CD4-positive, alpha-beta T cell treated with Interleukin-21 for 1 hour (primary cell): ENCODE measurements around the gene GAS2L1.

Experiments used
- DNase-seq: peaks from one replicate; pipeline ENCODE4 v3.0.0-alpha.2; 2020

Gene GAS2L1

DNA sequence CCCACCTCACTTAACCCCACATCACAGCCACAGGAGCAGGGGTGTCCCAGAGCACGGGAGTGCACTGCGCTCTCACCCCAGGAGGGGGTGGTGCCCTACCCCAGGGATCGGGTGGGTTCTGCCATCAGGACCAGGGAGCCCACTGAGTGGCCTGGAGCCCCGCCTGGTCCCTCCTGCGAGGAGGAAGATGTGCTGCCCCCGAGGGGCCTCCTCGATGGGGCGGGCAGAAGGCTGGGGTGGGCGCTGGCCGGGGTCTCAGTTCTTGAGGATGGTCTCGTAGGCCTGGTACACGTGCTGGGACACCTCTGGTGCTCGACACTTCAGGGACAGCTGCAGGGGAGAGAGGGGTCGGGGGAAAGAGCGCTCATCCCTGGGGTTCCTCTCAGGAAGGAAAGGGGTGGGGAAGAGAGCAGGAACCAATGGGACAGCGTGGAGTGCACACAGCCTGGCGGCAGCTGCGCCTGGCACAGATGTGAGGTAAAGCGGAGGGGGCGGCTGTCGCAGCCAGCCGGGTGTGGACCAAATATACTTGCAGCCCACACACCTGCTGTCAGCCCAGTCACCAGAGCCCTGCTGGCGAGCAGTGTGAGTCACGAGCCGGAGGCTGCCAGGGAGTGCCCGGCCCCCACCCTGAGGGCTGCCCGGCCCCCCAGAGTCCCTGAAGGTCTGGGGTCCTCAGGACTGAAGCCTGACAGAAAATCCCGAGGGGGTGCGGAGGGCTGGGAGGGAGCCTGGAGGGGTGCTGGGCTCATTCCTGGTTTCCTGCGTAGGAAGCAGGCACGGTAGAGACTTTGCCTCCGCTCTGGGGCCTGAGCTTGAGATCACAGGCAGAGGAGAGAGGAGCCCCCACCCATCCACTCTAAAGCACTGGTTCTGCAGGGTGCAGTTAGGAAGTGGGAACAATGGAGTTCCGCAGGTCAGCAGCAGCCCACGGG, 22.4 kb downstream of the GAS2L1 start:
- no peak for DNase-seq

DNA sequence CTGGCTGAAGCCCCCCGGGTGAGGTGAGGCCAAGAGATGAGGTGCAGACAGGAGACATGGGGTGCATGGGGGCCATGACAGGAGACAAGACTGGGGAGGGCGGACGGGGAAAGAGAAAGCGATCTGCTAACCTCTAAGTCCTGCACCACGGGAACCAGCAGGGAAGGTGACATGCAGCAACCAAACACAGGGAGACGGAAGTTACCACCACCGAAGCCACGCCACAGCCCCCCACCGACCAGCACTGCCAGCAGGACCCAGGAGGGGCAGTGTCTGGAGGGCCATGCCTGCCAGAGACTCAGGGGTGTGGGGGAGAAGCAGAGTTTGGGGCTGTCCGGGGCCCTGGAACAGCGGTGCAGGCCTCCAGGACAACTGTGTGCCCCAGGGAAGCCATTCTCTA, 23.1 kb downstream of the GAS2L1 start:
- no peak for DNase-seq

- no peak for DNase-seq
Observed at GRCh38 chr22:29330291-29330690, 23.8 kb downstream of the GAS2L1 start.

GRCh38 chr22:29330753-29331152, 24.3 kb downstream of the GAS2L1 start:
- no peak for DNase-seq

GRCh38 chr22:29331213-29331612, 24.8 kb downstream of the GAS2L1 start:
- DNase-seq: no peak

- no peak for DNase-seq
Observed at GRCh38 chr22:29331658-29332300, 25.3 kb downstream of the GAS2L1 start.

DNA sequence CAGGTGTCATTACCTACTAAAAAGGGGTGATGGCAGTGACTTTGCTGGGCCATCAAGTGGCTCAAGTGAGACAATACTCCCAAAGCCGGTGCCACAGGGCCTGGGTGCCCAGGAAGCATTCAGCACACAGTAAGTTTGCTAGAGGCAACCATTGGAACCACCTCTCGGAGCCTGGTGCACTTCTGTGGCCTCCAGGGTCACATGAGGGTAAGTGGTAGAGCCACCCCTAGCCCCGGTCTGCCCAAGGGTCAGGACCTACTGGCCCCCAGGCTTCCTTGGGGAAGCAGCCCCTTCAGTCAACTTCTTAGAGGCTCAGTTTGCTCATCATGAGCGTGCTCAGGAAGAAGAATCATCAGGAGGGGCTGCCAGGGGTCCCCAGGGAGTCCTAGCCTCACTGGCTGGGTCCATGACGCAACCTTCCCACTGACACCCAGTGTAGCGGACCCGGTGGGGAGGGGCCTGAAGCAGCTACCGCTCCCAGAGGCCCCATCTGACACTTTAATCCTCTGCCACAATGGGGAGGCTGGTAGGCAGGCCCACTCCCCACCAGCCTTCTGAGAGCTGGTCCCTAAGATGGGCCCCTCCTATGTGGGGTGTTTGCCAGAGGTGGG, 26.5 kb downstream of the GAS2L1 start:
- DNase-seq: no peak

DNA sequence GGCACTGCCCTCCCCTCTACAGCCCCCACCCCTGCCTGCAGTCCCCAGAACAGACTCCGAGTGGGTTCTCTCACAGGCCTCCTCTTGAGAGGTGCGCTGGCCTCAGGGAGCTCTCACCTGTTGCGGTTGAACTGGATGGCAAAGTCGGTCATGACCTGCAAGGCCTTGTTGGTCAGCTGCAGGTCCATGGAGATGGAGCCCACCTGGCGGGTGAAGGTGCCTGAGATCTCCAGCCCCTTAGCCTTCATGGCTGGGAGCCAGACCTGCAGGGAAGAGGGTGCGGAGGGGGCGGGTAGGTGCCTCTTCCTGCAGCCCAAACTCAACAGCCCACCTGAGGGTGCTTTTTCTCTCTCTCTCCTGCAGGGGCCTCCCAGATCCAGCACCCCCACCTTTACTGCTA, 27.7 kb downstream of the GAS2L1 start:
- no peak for DNase-seq

DNA sequence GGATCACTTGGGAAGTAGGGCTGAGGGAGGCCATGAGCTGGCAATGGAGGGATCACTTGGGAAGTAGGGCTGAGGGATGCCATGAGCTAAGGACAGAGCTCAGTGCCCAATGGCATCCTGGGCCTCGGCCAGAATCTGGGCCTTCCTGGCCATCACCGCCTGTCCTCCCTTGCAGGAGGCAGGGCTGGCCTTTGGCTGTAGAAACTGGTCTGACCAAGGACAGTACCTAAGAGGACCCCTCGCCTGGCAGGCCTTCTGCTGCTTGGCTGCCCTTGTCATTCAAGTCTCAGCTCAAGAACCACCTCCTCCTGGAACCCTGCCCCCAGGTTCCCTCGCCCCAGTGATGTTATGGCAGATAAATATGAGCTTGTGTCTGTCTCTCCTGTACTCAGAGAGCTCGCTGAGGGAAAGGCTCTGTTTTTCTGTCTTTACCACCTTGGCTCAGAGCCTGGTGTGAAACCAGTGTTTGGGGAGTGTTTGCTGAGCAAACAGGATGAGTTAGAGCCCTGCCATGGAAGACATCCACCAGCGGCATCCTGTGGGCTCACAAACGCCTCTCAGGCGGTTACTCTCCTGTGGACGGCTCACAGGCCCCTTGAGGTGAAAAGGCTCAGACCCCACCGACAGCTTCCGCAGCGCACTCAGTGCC, 28.4 kb downstream of the GAS2L1 start:
- DNase-seq: no peak

GRCh38 chr22:29335656-29336055, 29.2 kb downstream of the GAS2L1 start:
- DNase-seq: no peak

DNA sequence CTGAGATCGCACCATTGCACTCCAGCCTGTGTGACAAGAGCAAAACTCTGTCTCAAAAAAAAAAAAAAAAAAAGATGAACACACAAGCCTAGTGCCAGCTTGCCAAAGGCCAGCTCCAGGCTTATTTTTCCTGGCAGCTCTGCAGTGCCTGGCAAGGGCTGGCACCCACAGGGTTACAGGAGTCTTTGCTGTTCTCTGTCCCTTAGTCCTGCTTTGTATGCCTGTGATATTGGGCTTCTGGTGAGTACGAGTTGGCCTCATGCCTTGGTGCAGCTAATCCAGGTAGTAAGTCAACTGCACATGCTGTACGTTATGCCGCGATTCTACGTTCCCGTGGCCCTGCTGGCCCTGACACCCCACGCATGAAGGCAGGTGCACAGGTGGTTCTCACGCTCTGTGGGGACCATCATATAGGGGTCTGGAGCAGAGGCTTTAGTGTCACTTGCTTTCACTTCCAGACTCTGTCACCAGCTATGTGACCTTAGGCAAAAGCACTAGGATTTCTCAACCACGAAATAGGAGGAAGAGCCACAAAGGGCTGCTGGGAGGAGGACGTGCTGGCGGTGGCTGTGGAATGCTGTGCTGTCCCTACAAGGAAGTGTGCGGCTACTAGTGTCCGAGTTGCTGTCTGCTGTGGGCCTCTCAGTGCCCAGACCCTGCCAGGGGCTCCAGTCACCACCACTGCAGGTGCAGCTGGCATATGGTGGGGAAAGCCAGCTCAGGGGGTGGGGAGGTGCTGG, 30.5 kb downstream of the GAS2L1 start:
- DNase-seq: no peak

DNA sequence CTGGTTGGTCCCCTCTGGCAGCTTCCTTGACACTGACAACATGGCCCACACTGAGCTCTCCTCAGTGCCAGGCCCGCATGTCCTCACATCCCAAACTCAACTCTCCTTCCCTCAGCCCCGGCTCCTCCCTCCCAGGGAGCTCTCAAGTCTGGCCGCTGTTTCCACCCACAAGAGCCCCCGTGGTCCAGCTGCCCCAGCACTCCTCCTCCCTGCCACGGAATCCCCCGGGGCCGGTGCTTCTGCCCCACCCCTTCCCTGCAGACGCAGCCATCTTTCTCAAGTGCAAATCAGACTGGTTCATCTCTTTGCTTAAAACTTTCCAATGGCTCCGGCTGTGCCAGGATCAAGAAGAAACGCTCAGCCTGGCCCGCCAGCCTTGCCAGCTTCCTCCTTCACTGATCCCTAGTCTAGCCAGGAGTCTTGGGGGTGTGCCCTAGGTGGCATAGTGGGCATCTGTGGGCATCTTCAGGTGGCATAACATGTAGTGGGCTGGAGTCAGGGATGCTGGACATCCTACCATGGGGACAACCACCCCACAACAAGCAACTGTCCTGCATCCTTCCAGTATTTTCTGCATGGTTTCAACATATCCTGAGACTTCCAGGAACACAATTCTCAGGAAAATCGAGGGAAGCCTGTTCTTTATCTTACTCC, 31.3 kb downstream of the GAS2L1 start:
- DNase-seq: no peak

GRCh38 chr22:29338398-29338797, 31.9 kb downstream of the GAS2L1 start:
- DNase-seq: no peak

DNA sequence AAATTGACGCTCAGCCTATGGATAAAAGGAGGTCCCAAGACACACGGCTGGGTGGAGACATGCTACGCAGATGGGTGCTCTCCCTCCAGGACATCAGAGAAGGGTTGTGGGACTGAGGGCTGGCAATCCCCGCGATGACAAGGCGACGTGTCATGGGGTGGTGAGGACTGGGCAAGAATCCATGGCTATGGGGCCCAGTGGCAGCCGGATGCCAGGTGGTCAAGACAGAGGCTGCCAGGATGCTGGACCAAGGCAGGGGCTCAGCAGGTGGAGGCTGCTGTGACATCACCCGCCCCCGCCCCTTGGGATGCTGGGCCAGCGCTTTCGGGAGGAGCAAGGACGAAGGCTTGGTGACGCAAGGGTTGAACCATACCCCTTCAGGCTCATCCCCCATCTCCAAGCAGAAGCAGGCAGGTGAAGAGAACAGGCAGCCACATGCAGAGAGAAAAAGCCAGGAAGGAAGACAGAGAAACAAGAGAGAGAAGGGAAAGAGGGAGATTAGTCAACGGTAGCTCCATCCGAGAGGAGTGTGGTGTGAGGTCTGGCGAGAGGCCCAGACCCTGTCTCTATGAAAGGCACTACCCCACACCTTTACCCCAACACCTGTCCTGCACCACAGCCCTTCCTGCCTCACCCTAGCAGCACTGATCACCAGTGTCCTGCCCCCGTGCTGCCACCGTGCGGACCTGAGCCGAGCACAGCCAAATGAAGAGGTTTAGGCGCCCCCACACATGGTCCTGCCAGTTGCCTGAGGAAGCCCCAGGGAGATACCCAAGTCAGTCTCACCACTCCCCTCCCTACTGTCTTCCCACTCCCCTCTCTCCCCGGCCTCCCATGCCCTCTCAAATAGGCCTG, 33.2 kb downstream of the GAS2L1 start:
- no peak for DNase-seq

- no peak for DNase-seq
Observed at GRCh38 chr22:29340566-29340965, 34.1 kb downstream of the GAS2L1 start.

DNA sequence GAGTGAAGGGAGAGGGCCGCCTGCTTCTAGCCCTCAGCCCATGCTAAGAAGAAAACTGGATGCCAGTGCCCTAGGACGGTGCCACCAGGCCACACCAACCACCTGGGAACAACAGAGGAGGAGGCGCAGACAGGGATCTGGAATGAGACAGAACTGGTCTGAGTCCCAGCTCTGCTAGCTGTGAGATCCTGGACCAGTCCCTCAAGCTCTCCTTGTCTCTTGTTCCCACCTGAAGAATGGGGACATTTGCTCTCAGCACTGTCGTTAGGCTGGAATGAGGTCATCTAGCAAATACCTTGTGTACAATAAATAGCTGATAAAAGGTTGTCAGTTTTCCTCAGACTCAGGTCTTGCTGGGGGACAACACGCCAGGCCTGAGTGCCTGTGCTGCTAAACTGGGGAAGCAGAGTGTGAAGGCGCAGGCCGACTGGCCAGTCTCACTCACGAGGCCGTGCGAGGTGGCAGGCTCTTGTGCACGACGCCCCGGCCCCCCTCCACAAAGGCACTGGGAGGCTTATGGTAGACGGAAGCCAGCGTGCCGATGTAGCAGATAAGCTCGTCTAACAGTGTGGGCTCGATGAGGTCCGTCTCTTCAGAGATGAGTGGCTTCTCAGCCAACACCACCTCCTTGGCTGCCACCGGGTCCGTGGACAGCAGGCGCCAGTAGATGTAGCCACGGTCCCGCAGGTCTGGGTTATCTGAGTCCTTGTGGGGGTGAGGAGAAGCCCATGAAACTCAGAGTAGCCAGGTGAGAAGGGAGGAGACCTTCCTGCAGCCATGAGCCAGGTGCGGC, 34.8 kb downstream of the GAS2L1 start:
- no peak for DNase-seq

- no peak for DNase-seq
Observed at GRCh38 chr22:29341849-29342127, 35.3 kb downstream of the GAS2L1 start.

- no peak for DNase-seq
Observed at GRCh38 chr22:29342177-29342576, 35.7 kb downstream of the GAS2L1 start.

DNA sequence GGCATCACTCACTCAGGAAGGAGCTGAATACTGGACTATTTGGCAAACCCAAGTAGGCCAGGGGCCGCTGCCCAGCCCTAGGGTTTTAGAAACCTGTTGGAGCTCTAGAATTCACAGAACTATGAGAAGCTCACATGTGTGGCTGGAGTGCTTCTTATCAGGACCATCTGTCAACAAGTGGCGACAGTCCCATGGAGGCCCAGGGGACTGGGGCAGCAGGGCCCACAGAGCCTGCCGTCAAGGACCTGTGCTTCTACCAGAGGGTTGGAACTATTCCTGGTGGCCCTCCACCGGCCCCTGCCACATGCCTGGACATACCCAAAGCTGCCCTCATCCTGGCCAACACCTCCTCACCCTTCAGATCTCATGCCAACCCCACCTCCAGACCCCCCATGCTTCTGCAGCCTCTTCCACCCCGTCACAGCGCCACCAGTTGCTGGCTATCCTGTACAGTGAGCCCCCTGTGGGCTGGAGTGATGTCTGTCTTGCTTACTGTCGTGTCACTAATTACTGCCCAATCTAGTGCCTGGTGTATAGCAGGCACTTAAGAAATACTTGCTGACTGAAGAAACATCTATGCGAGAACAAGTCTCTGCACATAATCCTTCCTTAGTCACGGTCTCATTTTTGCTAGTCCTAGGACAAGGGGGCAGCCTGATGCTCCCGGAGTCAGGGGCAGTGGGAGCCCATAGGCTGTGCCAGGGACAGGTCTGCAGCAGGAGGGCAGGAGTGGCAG, 36.3 kb downstream of the GAS2L1 start:
- DNase-seq: no peak

DNA sequence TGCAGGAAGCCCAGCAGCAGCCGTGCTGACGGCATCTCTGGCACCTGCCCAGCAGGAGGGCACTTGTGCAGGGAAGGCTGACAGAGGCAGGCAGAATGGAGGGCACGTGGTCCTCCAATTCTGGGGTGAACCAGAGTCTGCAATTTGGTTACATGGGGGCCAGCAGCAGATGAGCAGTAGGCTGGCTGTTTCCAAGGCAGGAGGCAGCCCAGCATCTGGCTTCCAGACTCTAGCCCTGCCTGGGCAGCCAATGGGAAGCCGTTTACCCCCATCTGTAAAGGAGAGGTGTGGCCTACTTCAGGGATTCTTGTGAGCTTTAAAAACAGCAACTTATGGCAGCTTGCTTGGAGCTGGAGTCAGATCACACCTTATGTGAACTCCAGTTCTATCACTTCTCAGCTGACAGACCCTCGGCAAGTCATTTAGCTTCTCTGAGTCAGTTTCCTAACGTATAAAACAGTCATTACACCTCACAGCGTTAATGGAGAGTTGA, 36.9 kb downstream of the GAS2L1 start:
- DNase-seq: no peak
